Neuronal stem cell (in vitro differentiated cells): ENCODE results near the gene STK32C.

Experiments used
- DNase-seq: peaks from one replicate; pipeline ENCODE4 v3.0.0-alpha.2; 2013; ENCODE audit warnings: low spot score
- H2AFZ ChIP-seq: one replicate; pipeline ENCODE4 v1.6.1; 2013; ENCODE audit warnings: mild to moderate bottlenecking, low read length, inconsistent platforms
- H2AK5ac ChIP-seq: 2 replicates; pipeline ENCODE4 v1.6.1; 2013; ENCODE audit warnings: low read depth, mild to moderate bottlenecking, inconsistent platforms, low read length, moderate library complexity, mixed read lengths
- H2BK120ac ChIP-seq: 2 replicates; pipeline ENCODE4 v1.6.1; 2013; ENCODE audit warnings: low read depth, mild to moderate bottlenecking, inconsistent platforms, low read length, moderate library complexity, mixed read lengths
- H2BK12ac ChIP-seq: one replicate; pipeline ENCODE4 v1.6.1; 2013; ENCODE audit warnings: low read length, inconsistent platforms
- H2BK15ac ChIP-seq: 2 replicates; pipeline ENCODE4 v1.6.1; 2013; ENCODE audit warnings: mild to moderate bottlenecking, low read length, inconsistent platforms, mixed read lengths
- H2BK5ac ChIP-seq: one replicate; pipeline ENCODE4 v1.6.1; 2013; ENCODE audit warnings: inconsistent platforms, mild to moderate bottlenecking, low read length, moderate library complexity
- H3K14ac ChIP-seq: one replicate; pipeline ENCODE4 v1.6.1; 2013; ENCODE audit warnings: low read length, inconsistent platforms
- H3K18ac ChIP-seq: 2 replicates; pipeline ENCODE4 v1.6.1; 2013; ENCODE audit warnings: low read length, inconsistent platforms
- H3K23ac ChIP-seq: 2 replicates; pipeline ENCODE4 v1.6.1; 2013; ENCODE audit warnings: low read depth, mild to moderate bottlenecking, mixed read lengths, low read length, inconsistent platforms; ENCODE audit not compliant: poor library complexity
- H3K27ac ChIP-seq: replicated peaks from 3 replicates; pipeline ENCODE4 v1.5.1; 2013; ENCODE audit warnings: low read length, inconsistent platforms
- H3K27me3 ChIP-seq, 3 experiments: 2 replicates each; pipeline ENCODE4 v1.6.1; 2013; ENCODE audit warnings: low read length in 3 of 3, mild to moderate bottlenecking in 2 of 3, inconsistent platforms in 1 of 3, low read depth in 1 of 3, mixed read lengths in 1 of 3, moderate library complexity in 1 of 3; ENCODE audit not compliant: control insufficient read depth in 3 of 3, insufficient read depth in 3 of 3
- H3K36me3 ChIP-seq, 2 donors: replicated peaks in 1 of 2; 2 replicates each; pipeline ENCODE4 v1.6.1; 2013; ENCODE audit warnings: low read length in 2 of 2; ENCODE audit not compliant: control insufficient read depth in 2 of 2, insufficient read depth in 2 of 2
- H3K4ac ChIP-seq: 2 replicates; pipeline ENCODE4 v1.6.1; 2013; ENCODE audit warnings: inconsistent platforms, mild to moderate bottlenecking, low read length, moderate library complexity
- H3K4me1 ChIP-seq, 2 donors: 1 replicate in 1 of 2; 2 replicates in 1 of 2; pipeline ENCODE4 v1.6.1; 2013; ENCODE audit warnings: low read length in 2 of 2, low read depth in 1 of 2; ENCODE audit not compliant: control insufficient read depth in 2 of 2, insufficient read depth in 1 of 2
- H3K4me2 ChIP-seq: one replicate; pipeline ENCODE4 v1.6.1; 2013; ENCODE audit warnings: mild to moderate bottlenecking, low read length, inconsistent platforms; ENCODE audit not compliant: insufficient read depth, poor library complexity, severe bottlenecking
- H3K4me3 ChIP-seq, 2 donors: 2 replicates each; pipeline ENCODE4 v1.5.1; 2013; ENCODE audit warnings: low read length in 2 of 2, mild to moderate bottlenecking in 2 of 2, inconsistent platforms in 1 of 2, moderate library complexity in 1 of 2
- H3K79me1 ChIP-seq: one replicate; pipeline ENCODE4 v1.6.1; 2013; ENCODE audit warnings: low read depth, mild to moderate bottlenecking, inconsistent platforms, low read length, moderate library complexity
- H3K9ac ChIP-seq: one replicate; pipeline ENCODE4 v1.6.1; 2013; ENCODE audit warnings: mild to moderate bottlenecking, low read depth, low read length, inconsistent platforms; ENCODE audit not compliant: poor library complexity
- H3K9me3 ChIP-seq, 2 donors: replicated peaks in 1 of 2; 2 replicates each; pipeline versions ENCODE3 to v1.6.1; 2013; ENCODE audit warnings: low read length in 2 of 2, mild to moderate bottlenecking in 2 of 2, inconsistent platforms in 1 of 2, low read depth in 1 of 2, mixed read lengths in 1 of 2, moderate library complexity in 1 of 2; ENCODE audit not compliant: control insufficient read depth in 2 of 2, insufficient read depth in 1 of 2
- H4K8ac ChIP-seq: one replicate; pipeline ENCODE4 v1.6.1; 2013; ENCODE audit warnings: low read depth, mild to moderate bottlenecking, inconsistent platforms, low read length, moderate library complexity
- H4K91ac ChIP-seq: one replicate; pipeline ENCODE4 v1.6.1; 2013; ENCODE audit warnings: low read length, low read depth, mild to moderate bottlenecking, inconsistent platforms; ENCODE audit not compliant: poor library complexity
- WGBS, 2 donors: extraction: QIAGEN DNeasy Blood & Tissue Kit; methylation state at CpG; one replicate each; pipeline ENCODE4 v1.1.7; 2013; ENCODE audit warnings: missing lambda C conversion rate in 2 of 2, mixed read lengths in 1 of 2; ENCODE audit not compliant: insufficient read length in 2 of 2, insufficient replicate concordance in 1 of 2; ENCODE audit errors: extremely low coverage in 2 of 2; 5-methylcytosine and 5-hydroxymethylcytosine counted together

The STK32C gene

DNA sequence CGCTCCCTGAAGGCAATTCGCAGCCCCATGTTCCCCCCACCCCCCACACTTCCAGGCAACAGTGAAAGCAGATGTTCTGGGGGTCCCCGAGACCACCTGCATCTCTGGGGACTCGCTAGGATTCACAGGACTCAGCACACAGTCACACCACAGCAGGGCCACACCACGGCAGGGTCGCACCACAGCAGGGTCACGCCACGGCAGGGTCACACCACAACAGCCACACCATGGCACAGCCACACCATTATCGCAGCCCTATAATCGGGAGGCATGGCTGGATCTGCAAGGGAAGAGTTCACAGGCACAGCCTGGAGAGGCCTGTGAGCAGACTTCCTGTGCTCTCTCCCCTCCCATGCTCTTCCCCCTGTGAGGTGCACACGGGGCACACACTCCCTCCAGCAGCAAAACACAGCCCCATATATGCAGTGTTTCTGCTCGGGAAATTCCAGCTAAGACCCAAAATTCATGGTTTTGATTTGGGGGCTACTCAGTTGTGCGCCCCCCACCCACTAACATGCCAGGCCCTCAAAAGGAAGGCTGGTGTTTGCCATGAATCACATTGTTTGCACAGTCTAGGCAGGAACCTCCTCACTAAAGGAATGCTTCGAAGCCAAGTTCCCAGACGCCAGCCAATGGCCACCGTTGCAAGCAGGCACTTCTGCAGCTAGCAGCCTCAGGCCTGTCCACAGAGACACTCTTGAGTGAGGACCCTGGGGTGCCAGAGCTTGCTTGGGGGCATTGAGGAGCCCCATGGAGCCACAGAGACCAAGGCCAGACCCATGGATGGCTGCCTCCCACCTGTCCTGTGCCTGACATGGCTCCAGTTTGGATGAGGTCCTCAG, 128.0 kb downstream of the STK32C start:
- Histone ChIP-seq H3K79me1 (no peaks in the 10 kb centered on the region), H2BK12ac (no peak overlapping the region), H2AFZ (no peak overlapping the region), H4K8ac (no peak overlapping the region), H3K27ac (no peak overlapping the region), H2BK5ac (no peak overlapping the region), H3K4me2 (no peak overlapping the region), H3K23ac (no peak overlapping the region), H3K4ac (no peak overlapping the region), H2AK5ac (no peak overlapping the region), H3K36me3 (peaks cover 0 to 2% of the 10 kb centered on the region in 2 donors), H3K4me3 (no peak overlapping the region), H3K14ac (no peak overlapping the region), H3K4me1 (peaks cover 14 to 16% of the 10 kb centered on the region in 2 donors), H2BK120ac (no peak overlapping the region), H3K9ac (peak overlapping the region; percentile 50), H3K9me3 (peaks cover 0 to 7% of the 10 kb centered on the region in 2 donors), H2BK15ac (no peak overlapping the region), H4K91ac (no peak overlapping the region), H3K27me3 (peaks cover 0 to 78% (median 51%) of the 10 kb centered on the region in 3 experiments), H3K18ac (no peak overlapping the region)
- no peak for DNase-seq
- no CpG with 5 or more reads among the region's 16 CpGs for WGBS, 2 donors

DNA sequence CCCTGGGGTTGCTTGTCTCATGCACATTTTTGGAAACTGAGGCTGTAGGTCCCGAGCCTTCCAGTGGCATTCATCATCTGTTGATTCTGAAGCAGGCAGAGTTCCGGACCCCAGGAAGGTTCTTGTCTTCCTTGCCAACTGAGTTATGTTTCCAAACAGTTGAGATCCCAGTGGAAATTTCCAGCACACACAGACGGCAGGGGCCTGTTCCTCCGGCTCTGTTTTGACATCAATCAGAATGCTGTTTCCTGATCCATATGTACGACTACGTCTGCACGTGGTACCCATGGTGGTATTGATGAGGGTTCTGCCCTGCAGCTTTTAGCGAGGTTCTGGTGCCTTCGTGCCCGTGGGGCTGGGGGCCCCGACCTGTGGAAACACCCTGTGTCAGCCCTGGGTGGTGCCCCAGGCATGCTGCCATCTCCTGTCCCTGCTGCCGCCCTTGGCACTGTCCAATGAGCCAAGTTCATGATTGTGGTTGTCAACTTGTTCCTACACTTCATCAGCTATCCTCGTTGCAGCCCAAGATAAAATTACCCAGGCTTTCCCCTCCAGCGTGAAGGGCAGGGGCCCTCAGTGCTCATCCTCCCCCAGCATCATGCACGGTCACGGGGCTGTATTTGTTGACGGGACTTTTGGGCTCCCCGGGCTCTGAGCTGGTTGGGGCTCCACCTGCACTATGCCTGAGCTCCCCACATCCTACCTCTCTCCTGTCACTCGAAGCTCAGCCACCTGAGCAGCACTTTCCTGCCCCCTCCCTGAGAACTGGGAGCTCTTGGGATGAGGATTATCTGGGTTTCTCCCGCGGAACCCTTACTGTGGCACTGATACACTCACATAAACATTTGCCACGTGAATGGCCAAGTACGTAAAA, 128.8 kb downstream of the STK32C start:
- H3K79me1 ChIP-seq = no peaks in the 10 kb centered on the region
- no peak overlapping the region for H3K18ac ChIP-seq
- DNase-seq = no peak
- H3K36me3 ChIP-seq = peaks cover 0 to 2% of the 10 kb centered on the region in 2 donors
- H3K4me2 ChIP-seq = no peak overlapping the region
- H2AFZ ChIP-seq = no peak overlapping the region
- H2BK12ac ChIP-seq = no peak overlapping the region
- H3K23ac ChIP-seq = no peak overlapping the region
- H4K8ac ChIP-seq = no peak overlapping the region
- H2AK5ac ChIP-seq = no peak overlapping the region
- no peak overlapping the region for H3K4ac ChIP-seq
- no peak overlapping the region for H2BK120ac ChIP-seq
- peaks cover 0 to 9% of the 10 kb centered on the region in 2 donors for H3K9me3 ChIP-seq
- H3K14ac ChIP-seq = no peak overlapping the region
- H2BK5ac ChIP-seq = no peak overlapping the region
- peaks cover 0 to 69% (median 48%) of the 10 kb centered on the region in 3 experiments for H3K27me3 ChIP-seq
- no peak overlapping the region for H3K4me3 ChIP-seq
- H3K9ac ChIP-seq = no peak overlapping the region
- peaks cover 14 to 16% of the 10 kb centered on the region in 2 donors for H3K4me1 ChIP-seq
- H4K91ac ChIP-seq = no peak overlapping the region
- no CpG with 5 or more reads among the region's 23 CpGs for whole genome bisulfite sequencing, 2 donors
- H2BK15ac ChIP-seq = no peak overlapping the region
- no peak overlapping the region for H3K27ac ChIP-seq

DNA sequence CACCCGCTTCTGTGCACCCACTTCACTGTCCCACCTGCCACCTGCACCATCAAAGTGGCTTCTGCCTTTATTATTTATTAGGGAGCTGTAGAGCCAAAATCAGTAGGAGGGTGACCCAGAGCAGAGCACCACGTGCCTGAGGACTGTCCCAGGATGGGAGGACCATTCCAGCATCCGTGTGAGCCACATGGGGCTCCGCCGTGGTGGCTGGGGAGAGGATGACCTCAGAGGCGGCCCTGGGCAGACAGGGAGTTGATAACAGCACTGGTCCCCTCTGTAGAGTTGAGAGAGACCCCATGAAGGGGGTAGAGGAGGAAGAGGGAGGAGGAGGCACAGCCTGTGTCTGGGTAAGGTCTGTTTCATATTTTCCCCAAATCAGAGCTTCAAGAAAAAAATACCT, 129.7 kb downstream of the STK32C start:
- Histone ChIP-seq H3K9ac (no peak overlapping the region), H3K18ac (no peak overlapping the region), H3K27ac (no peak overlapping the region), H4K8ac (no peak overlapping the region), H3K9me3 (peaks cover 0 to 9% of the 10 kb centered on the region in 2 donors), H3K27me3 (peaks cover 0 to 60% (median 42%) of the 10 kb centered on the region in 3 experiments), H3K23ac (no peak overlapping the region), H2AK5ac (no peak overlapping the region), H2BK12ac (no peak overlapping the region), H3K4ac (no peak overlapping the region), H2BK5ac (no peak overlapping the region), H4K91ac (no peak overlapping the region), H3K14ac (no peak overlapping the region), H3K4me2 (no peak overlapping the region), H3K4me3 (no peak overlapping the region), H3K4me1 (peaks cover 14 to 16% of the 10 kb centered on the region in 2 donors), H2BK120ac (no peak overlapping the region), H2AFZ (no peak overlapping the region), H3K36me3 (peaks cover 0 to 2% of the 10 kb centered on the region in 2 donors), H3K79me1 (no peaks in the 10 kb centered on the region), H2BK15ac (no peak overlapping the region)
- no peak for DNase-seq
- WGBS, 2 donors = no CpG with 5 or more reads among the region's 6 CpGs
